HepG2 (cell line): ENCODE data around the gene AKIP1. TPM values are rescaled to one million over a fixed set of nuclear protein-coding genes. Genes with fewer than 3 reads are reported as not detected.

ENCODE experiments used
- ASH2L ChIP-seq: fragments of 300-600, 200-600 bp; sonication (generic); IDR thresholded peaks from 2 replicates; pipeline ENCODE4 v1.7.0; 2017; ENCODE audit warnings: low read depth, mild to moderate bottlenecking, moderate library complexity, mixed read lengths, low read length; ENCODE audit not compliant: insufficient read length
- ATM ChIP-seq: fragments of 450-650 bp; IDR thresholded peaks from 2 replicates; pipeline ENCODE4 v1.7.1; 2017; ENCODE audit warnings: mild to moderate bottlenecking, borderline replicate concordance
- BCL6 ChIP-seq: IDR thresholded peaks from 2 replicates; pipeline ENCODE4 v1.6.1; 2016; ENCODE audit warnings: missing genetic modification reagents, missing compliant biosample characterization
- CENPBD1 ChIP-seq: sonication (generic); formaldehyde crosslinking; IDR thresholded peaks from 2 replicates; pipeline ENCODE4 v1.8.0; 2022; ENCODE audit warnings: missing genetic modification reagents, low read depth, mild to moderate bottlenecking, borderline replicate concordance
- CTCF ChIP-seq: sonication (generic); formaldehyde crosslinking; IDR thresholded peaks from 2 replicates; pipeline ENCODE4 v1.5.0; 2020; ENCODE audit warnings: mild to moderate bottlenecking, missing genetic modification reagents, moderate library complexity
- HNF4G ChIP-seq, 2 experiments: sonication (generic) in 1 of 2; formaldehyde crosslinking in 1 of 2; IDR thresholded peaks; 2 replicates each; pipeline versions ENCODE4 v1.4.0 to v1.6.1; 2011 to 2020; ENCODE audit warnings: borderline replicate concordance in 2 of 2, low read depth in 2 of 2, mild to moderate bottlenecking in 2 of 2, low read length in 1 of 2, missing genetic modification reagents in 1 of 2, moderate library complexity in 1 of 2
- JUN ChIP-seq: sonication (generic); formaldehyde crosslinking; IDR thresholded peaks from 2 replicates; pipeline ENCODE4 v1.4.0; 2020; ENCODE audit warnings: mild to moderate bottlenecking, missing genetic modification reagents
- JUNB ChIP-seq: sonication (generic); formaldehyde crosslinking; IDR thresholded peaks from 2 replicates; pipeline ENCODE4 v1.8.0; 2022; ENCODE audit warnings: missing genetic modification reagents, mild to moderate bottlenecking, borderline replicate concordance
- KAT7 ChIP-seq: IDR thresholded peaks from 2 replicates; pipeline ENCODE4 v1.6.1; 2018; ENCODE audit warnings: borderline replicate concordance, missing compliant biosample characterization
- MLXIP ChIP-seq: sonication (generic); formaldehyde crosslinking; IDR thresholded peaks from 2 replicates; pipeline ENCODE4 v1.9.0; 2021; ENCODE audit warnings: missing genetic modification reagents, borderline replicate concordance
- MXD3 ChIP-seq: IDR thresholded peaks from 2 replicates; pipeline ENCODE4 v1.6.1; 2016; ENCODE audit warnings: mild to moderate bottlenecking, missing biosample characterization, missing genetic modification reagents
- NFYB ChIP-seq: sonication (generic); formaldehyde crosslinking; IDR thresholded peaks from 2 replicates; pipeline ENCODE4 v1.4.0; 2020; ENCODE audit warnings: missing genetic modification reagents
- NPAS2 ChIP-seq: sonication (generic); formaldehyde crosslinking; IDR thresholded peaks from 2 replicates; pipeline ENCODE4 v1.8.0; 2022; ENCODE audit warnings: mild to moderate bottlenecking, missing genetic modification reagents, borderline replicate concordance
- PATZ1 ChIP-seq: sonication (generic); formaldehyde crosslinking; IDR thresholded peaks from 2 replicates; pipeline ENCODE4 v1.4.0; 2020; ENCODE audit warnings: missing genetic modification reagents
- RAD51 ChIP-seq: fragments of 450-650 bp; IDR thresholded peaks from 2 replicates; pipeline ENCODE4 v1.6.1; 2016; ENCODE audit warnings: borderline replicate concordance
- ZFP1 ChIP-seq: IDR thresholded peaks from 2 replicates; pipeline ENCODE4 v1.6.1; 2016
- ZNF235 ChIP-seq: sonication (generic); formaldehyde crosslinking; IDR thresholded peaks from 2 replicates; pipeline ENCODE4 v1.8.1; 2023; ENCODE audit warnings: mild to moderate bottlenecking, missing genetic modification reagents, borderline replicate concordance
- ZNF446 ChIP-seq: sonication (generic); formaldehyde crosslinking; IDR thresholded peaks from 2 replicates; pipeline ENCODE4 v1.5.0; 2020; ENCODE audit warnings: mild to moderate bottlenecking, missing genetic modification reagents
- ZNF546 ChIP-seq: sonication (generic); formaldehyde crosslinking; conservative IDR thresholded peaks from 2 replicates; pipeline ENCODE4 v1.8.1; 2023; ENCODE audit warnings: mild to moderate bottlenecking, missing genetic modification reagents
- ZNF547 ChIP-seq: sonication (generic); formaldehyde crosslinking; IDR thresholded peaks from 2 replicates; pipeline ENCODE4 v1.5.1; 2020; ENCODE audit warnings: mild to moderate bottlenecking, missing genetic modification reagents
- ZNF775 ChIP-seq: sonication (generic); formaldehyde crosslinking; IDR thresholded peaks from 2 replicates; pipeline ENCODE4 v1.4.0; 2020; ENCODE audit warnings: missing genetic modification reagents, mild to moderate bottlenecking, moderate library complexity, borderline replicate concordance
- polyA plus RNA-seq, 8 experiments: library from polyadenylated mRNA; depleted of rRNA in 3 of 8; stranded (reverse) in 7 of 8; unstranded in 1 of 8; fragments of >200 nt; fragmentation: Illumina TruSeq in 4 of 8; extraction: Trizol in 4 of 8; gene quantifications; 2 replicates each; pipeline versions ENCODE4 v1.2.1 to v1.2.3, GENCODE V29; 2011 to 2016; ENCODE audit warnings: low read depth in 4 of 8, missing spikeins in 1 of 8, mixed read lengths in 1 of 8; ENCODE audit not compliant: insufficient read depth in 1 of 8
- total RNA-seq, 5 experiments: library from RNA; depleted of rRNA; stranded (reverse); fragments of >200 nt; fragmentation: Illumina TruSeq; extraction: Trizol; gene quantifications; 2 replicates each; pipeline ENCODE4 v1.2.3, GENCODE V29; 2016; ENCODE audit warnings: low read depth in 1 of 5

The AKIP1 gene
- total and polyA plus RNA-seq, 2 of the 13 experiments (the other 11 are each of a cell fraction or from before 2014, with no cell fraction given): 10.0 to 20.3 TPM

GRCh38 chr11:8870411-8871170, 40.4 kb upstream of the AKIP1 start (continued):
- TF ChIP-seq ZNF775 (CRISPR knock-in tag) (no peak), MLXIP (CRISPR knock-in tag) (no peak), ZNF547 (0 out of 2 replicates have a peak, but pooled peaks have one; percentile 28), ZFP1 (no peak), RAD51 (no peak), CENPBD1 (no peak), HNF4G (IDR thresholded peaks at IDR 0.05; ENCODE audit: borderline replicate concordance, low read depth, low read length) (no peak), HNF4G (CRISPR knock-in tag; IDR thresholded peaks at IDR 0.05; ENCODE audit: borderline replicate concordance, low read depth) (no peak), ASH2L (no peak), JUNB (no peak), JUN (CRISPR knock-in tag) (no peak), NPAS2 (no peak), PATZ1 (0 out of 2 replicates have a peak, but pooled peaks have one; percentile 19), MXD3 (CRISPR knock-in tag) (no peak), ZNF235 (CRISPR knock-in tag) (no peak), ZNF546 (no peak), BCL6 (CRISPR knock-in tag) (no peak), NFYB (no peak), CTCF (CRISPR knock-in tag) (peak; percentile 31), ATM (no peak), ZNF446 (CRISPR knock-in tag) (no peak), KAT7 (CRISPR knock-in tag) (no peak)
